ENCODE data around the gene METTL9. TPM values are rescaled to one million over a fixed set of nuclear protein-coding genes. Genes with fewer than 3 reads are reported as not detected.

METTL9 gene
- total RNA-seq, 2 experiments from 2014 or later = 120 to 121 TPM

- H3K79me2 ChIP-seq (ENCODE audit: insufficient read depth, low read depth, low read length) = no peaks in the 10 kb centered on the region
- BruUV-seq (replicated peaks) = no TSS peak
- ChIA-PET CTCF (ENCODE audit: unreplicated experiment) (no interaction called here), POLR2A (interaction anchor here (0.6 kb wide), 1 partner anchor 98 kb away, joined by 3 read pairs; no protein-coding TSS in a partner anchor)
- no peak overlapping the region for H2AFZ ChIP-seq (ENCODE audit: low read length)
- TF ChIP-seq EZH2phosphoT487 (IDR thresholded peaks at IDR 0.05; ENCODE audit: borderline replicate concordance, low read depth, low read length) = no peak
- no peak for TF ChIP-seq CTCF (conservative IDR thresholded peaks at IDR 0.05; ENCODE audit: low read length)
- no peak overlapping the region for H3K27ac ChIP-seq (ENCODE audit: low read depth, low read length, poor library complexity, severe bottlenecking)
- no peaks in the 10 kb centered on the region for H4K20me1 ChIP-seq (ENCODE audit: insufficient read depth, low read length)
- no peak for DNase-seq (ENCODE audit: low spot score)
- no peaks in the 10 kb centered on the region for H3K36me3 ChIP-seq (ENCODE audit: insufficient read depth, low read length)
- intact Hi-C loops (cut with micrococcal nuclease; ENCODE audit: unreplicated experiment) = no loop called here
- peaks cover 13% of the 10 kb centered on the region for H3K4me1 ChIP-seq (ENCODE audit: insufficient read depth, low read length, poor library complexity, severe bottlenecking)
- H3K4me3 ChIP-seq (ENCODE audit: low read depth, low read length, poor library complexity, severe bottlenecking) = no peak overlapping the region
- H3K4me2 ChIP-seq (ENCODE audit: low read length) = no peak overlapping the region
- no peaks in the 10 kb centered on the region for H3K9me3 ChIP-seq (ENCODE audit: low read length)
- no peaks in the 10 kb centered on the region for H3K9me2 ChIP-seq (ENCODE audit: insufficient read depth, low read length)
Observed at GRCh38 chr16:21701271-21701670, 101.9 kb downstream of the METTL9 start.

DNA sequence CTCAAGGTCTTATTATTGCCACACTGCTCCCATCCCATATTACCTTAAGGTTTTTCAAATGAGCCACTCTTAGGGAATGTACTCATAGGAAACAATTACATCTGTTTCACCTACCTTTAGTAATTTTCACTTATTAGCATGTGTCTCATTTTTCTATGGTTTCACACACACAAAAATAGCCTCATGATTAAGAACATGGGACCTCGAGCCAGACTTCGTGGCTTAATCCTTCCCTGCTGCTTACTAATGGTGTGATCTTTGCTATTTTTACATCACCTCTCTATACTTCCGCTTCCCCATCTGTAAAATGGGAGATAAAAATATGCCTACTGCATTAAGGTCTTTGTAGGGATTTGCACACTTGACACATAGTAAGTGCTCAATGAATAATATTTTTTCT lies 102.9 kb downstream of the METTL9 start:
- H3K79me2 ChIP-seq (ENCODE audit: insufficient read depth, low read depth, low read length) = no peaks in the 10 kb centered on the region
- POLR2A ChIA-PET = no interaction called here
- DNase-seq (ENCODE audit: low spot score) = no peak
- H3K9me3 ChIP-seq (ENCODE audit: low read length) = no peaks in the 10 kb centered on the region
- no TSS peak for BruUV-seq (replicated peaks)
- no peak for TF ChIP-seq EZH2phosphoT487 (IDR thresholded peaks at IDR 0.05; ENCODE audit: borderline replicate concordance, low read depth, low read length)
- H3K36me3 ChIP-seq (ENCODE audit: insufficient read depth, low read length) = no peaks in the 10 kb centered on the region
- peaks cover 13% of the 10 kb centered on the region for H3K4me1 ChIP-seq (ENCODE audit: insufficient read depth, low read length, poor library complexity, severe bottlenecking)
- H3K27ac ChIP-seq (ENCODE audit: low read depth, low read length, poor library complexity, severe bottlenecking) = no peak overlapping the region
- no peak overlapping the region for H2AFZ ChIP-seq (ENCODE audit: low read length)
- no peak overlapping the region for H3K4me2 ChIP-seq (ENCODE audit: low read length)
- H4K20me1 ChIP-seq (ENCODE audit: insufficient read depth, low read length) = no peaks in the 10 kb centered on the region
- H3K4me3 ChIP-seq (ENCODE audit: low read depth, low read length, poor library complexity, severe bottlenecking) = no peak overlapping the region
- CTCF ChIA-PET (ENCODE audit: unreplicated experiment) = no interaction called here
- intact Hi-C loops (cut with micrococcal nuclease; ENCODE audit: unreplicated experiment) = no loop called here
- H3K9me2 ChIP-seq (ENCODE audit: insufficient read depth, low read length) = no peaks in the 10 kb centered on the region

DNA sequence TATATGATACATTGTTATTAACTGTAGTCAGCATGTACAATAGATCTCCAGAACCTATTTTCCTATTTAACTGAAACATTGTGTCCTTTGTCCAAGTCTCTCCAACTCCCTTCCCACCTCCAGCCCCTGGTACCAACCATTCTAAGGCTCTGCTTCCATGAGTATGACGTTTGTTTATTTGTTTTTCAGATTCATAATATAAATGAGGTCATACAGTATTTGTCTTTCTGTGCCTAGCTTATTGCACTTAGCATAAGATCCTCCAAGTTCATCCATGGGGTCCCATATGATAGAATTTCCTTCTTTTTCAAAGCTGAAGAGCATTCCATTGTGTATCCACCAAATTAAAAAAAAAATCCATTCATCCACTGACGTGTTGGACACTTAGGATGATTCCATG lies 103.8 kb downstream of the METTL9 start:
- Histone ChIP-seq H4K20me1 (ENCODE audit: insufficient read depth, low read length) (no peaks in the 10 kb centered on the region), H2AFZ (ENCODE audit: low read length) (no peak overlapping the region), H3K79me2 (ENCODE audit: insufficient read depth, low read depth, low read length) (no peaks in the 10 kb centered on the region), H3K9me3 (ENCODE audit: low read length) (no peaks in the 10 kb centered on the region), H3K4me1 (ENCODE audit: insufficient read depth, low read length, poor library complexity, severe bottlenecking) (peaks cover 14% of the 10 kb centered on the region), H3K4me2 (ENCODE audit: low read length) (no peak overlapping the region), H3K9me2 (ENCODE audit: insufficient read depth, low read length) (no peaks in the 10 kb centered on the region), H3K27ac (ENCODE audit: low read depth, low read length, poor library complexity, severe bottlenecking) (no peak overlapping the region), H3K4me3 (ENCODE audit: low read depth, low read length, poor library complexity, severe bottlenecking) (no peak overlapping the region), H3K36me3 (ENCODE audit: insufficient read depth, low read length) (no peaks in the 10 kb centered on the region)
- intact Hi-C loops (cut with micrococcal nuclease; ENCODE audit: unreplicated experiment) = no loop called here
- no peak for TF ChIP-seq EZH2phosphoT487 (IDR thresholded peaks at IDR 0.05; ENCODE audit: borderline replicate concordance, low read depth, low read length)
- TF ChIP-seq CTCF (conservative IDR thresholded peaks at IDR 0.05; ENCODE audit: low read length) = no peak
- CTCF ChIA-PET (ENCODE audit: unreplicated experiment) = no interaction called here
- POLR2A ChIA-PET = no interaction called here
- no TSS peak for BruUV-seq (replicated peaks)
- no peak for DNase-seq (ENCODE audit: low spot score)
